ENCODE measurements around the gene CELSR3.
A peak's percentile ranks its signal among the peaks of the same experiment; 100 is the strongest.

CELSR3 gene

DNA sequence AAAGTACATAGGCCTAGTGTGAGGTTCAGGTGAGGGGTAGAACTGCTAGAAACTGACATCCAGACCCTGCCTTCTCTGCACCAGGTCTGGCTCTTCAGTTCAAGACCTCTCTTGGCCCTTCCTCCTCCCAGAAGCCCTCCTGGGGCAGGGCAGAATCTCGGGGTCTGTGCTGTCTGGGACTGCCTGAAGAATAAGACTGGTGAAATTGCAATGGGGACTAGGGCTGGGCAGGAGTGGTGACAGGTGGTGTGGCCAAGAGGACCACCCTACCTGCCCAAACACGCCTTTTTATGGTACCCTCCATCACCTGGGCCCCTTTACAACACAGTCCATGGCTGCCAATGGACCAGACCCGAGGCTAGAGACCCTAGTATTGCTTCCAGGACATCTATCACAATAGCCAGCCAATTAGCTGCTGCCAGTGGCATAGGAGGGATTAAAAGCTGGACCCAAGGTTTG, 24.6 kb upstream of the CELSR3 start:
- DNase-seq, result no peak

DNA sequence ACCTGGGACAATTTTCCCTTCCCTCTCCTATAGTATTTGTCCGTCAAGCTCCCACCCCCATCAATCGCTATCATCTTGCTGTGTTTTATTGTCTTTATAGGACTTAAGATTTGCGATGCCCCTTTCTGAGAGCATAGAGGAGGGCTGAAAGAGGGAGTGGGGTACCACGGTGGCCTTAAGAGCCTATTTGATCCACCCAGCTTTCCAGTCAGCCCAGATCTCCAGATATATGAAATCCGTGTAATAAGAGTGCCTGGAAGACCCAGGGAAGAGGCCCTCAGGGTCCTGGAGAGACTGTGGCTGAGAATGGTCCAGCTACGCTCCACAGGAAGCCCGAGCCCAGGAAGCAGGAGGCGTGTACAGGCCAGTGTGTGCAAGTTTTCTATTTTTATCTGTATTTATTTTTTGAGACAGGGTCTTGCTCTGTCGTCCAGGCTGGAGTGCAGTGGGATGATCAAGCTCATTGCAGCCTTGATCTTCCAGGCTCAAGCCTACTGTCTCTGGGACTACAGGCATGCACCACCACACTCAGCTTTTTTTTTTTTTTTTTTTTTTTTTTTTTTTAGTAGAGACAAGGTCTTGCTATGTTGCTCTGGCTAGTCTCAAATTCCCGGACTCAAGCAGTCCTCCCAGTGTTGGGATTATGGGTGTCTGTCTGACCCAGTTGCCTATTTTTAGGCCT, 24.0 kb upstream of the CELSR3 start:
- DNase-seq, result no peak

DNA sequence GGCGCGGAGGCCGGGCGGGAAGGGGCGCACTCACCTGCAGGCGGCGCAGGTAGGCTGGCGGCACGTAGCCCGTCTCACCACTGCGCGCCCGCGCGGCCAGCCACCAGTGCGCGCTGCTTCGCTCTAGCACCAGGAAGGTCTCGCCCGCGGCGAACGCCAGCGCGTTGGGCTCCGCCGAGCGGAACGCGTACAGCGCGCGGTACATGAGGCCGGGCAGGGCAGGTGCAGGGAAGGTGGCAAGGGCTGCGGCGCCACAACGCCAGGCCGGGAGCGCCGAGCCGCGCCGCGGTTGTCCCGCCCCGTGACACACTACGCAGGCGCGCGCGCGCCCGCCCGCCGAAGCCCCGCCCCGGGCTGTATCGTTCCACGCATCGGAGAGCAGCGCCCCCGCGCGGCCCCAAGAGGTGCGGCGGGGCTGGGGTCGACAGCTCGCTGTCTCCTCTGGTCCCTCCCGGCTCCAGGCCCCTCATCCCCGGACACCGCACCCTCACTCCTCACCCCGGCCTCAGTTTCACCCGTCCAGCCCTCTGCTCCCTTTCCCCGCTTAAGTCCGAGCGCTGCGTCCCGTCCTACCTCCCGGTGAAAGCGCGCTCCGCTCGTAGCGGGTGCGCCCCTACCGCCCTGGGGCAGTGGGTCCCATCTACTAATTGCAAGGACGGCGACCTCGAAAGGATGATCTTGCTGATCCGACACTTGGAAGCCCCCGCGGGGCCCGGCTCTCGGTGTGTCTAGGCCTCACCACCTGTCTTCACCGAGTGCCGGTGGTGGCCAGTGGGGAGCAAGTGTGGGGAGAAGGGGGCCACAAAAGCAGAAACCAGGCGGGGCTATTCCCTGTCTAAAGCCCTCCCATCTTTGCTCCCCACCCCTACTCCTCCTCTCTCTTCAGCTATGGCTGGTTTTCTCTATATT, 23.2 kb upstream of the CELSR3 start, which contains the start of gene NCKIPSD:
Gene NCKIPSD, minus strand, starts transcription at position 313 of the 909 bp plus-strand sequence. Its CDS starts 108 bp downstream, at position 205.
- peak; percentile 81 to 89 (median 87) for DNase-seq

GRCh38 chr3:48685293-48685602, 22.6 kb upstream of the CELSR3 start:
- DNase-seq, result no peak

DNA sequence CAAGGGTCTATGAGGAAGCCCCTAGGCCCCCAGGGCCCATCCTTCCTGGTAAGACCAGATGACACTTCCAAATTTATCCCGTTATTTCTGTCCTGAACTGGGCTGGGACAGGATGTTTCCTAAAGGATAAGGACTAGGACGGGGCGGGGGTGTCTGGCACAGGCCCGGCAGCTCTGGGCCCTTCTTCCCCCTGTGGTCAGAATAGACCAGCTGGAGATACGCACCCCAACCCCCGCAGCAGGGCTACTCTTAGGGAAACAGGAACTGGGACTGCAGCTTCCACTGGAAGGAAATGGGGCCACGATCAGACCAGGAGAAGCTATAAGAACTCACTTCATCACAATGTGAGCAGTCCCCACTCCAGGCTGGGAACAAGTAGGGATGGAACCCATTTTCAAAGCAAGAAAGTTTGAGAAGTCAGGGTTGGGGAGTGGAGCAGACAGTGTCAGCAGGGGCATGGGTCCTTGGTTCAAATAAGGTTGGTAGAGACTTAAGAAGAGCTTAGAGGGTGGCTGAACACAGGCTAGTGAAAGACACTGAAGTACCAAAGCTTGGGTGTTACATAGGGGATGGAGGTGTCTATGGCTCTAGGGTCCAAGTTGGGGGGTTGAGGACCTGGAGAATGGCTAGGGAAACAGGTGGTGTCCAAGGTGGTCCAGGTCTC, 21.9 kb upstream of the CELSR3 start:
- peak in 1 of 5 experiments; percentile 34 for DNase-seq

- DNase-seq, result no peak
These were observed 21.3 kb upstream of the CELSR3 start for GRCh38 chr3:48684054-48684349.

DNA sequence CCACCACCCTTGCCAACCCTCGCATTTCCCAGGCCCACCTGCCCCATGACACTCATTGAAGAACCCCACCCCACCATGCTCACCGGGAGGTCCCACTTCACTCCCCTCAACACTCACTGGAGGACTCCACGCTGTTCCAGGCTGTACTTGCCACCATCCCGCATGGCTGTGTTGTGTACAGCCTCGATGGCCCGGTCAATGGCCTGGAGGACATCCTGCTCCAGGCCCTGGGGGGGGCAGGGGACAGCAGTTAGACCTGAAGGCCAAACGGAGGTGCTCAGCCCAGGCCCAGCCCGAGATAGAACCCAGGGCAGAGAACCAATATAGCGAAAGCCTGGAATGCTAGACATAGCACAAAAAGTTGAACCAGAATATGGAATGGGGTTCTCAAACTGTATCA, 20.1 kb upstream of the CELSR3 start:
- no peak for DNase-seq

DNA sequence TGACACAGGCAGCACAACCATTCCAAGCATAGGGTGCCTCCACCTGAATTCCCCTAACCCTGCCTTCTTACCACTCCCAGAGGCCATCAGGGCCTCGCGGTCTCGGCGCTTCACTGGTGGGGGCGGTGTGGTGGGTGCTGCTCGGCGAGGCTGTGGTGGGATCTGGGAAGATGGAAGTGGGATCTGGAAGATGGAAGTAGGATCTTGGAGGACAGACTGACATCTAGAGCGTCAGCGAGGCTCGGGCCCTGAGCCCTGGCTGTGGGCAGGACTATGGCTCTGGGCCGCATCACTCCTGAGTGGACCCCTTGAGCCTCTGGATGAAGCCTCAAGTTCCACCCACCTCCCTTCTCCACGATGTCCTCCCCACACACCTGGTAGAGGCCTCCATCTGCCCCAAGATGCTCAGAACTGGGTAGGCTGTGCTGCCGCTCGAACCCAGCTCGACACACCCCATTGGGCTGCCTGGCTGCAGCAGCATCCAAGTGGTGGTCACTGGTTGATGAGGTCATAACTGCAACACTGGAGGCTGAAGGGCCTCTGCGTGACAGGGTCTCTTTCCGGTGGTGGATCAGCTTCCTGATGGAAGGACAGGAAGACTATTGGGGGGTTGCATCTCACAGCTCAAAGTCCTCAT, 19.4 kb upstream of the CELSR3 start:
- DNase-seq, result no peak

DNA sequence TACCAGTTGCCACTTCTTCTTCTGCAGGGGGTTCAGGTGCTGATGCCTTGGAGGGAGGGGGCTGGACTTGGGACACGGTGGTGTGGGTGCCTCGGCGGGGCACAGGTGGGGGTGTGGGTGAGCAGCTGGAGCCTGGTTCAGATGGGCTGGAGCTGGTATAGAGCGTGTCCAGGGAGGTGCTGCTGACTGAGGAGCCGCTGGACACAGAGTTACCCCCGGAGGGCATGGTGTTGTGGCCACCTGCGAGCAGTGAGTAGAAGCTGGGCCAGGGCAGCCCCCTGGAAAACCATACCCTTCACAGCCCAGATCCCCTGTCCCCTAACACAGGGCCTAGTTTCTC, 18.8 kb upstream of the CELSR3 start:
- no peak for DNase-seq

DNA sequence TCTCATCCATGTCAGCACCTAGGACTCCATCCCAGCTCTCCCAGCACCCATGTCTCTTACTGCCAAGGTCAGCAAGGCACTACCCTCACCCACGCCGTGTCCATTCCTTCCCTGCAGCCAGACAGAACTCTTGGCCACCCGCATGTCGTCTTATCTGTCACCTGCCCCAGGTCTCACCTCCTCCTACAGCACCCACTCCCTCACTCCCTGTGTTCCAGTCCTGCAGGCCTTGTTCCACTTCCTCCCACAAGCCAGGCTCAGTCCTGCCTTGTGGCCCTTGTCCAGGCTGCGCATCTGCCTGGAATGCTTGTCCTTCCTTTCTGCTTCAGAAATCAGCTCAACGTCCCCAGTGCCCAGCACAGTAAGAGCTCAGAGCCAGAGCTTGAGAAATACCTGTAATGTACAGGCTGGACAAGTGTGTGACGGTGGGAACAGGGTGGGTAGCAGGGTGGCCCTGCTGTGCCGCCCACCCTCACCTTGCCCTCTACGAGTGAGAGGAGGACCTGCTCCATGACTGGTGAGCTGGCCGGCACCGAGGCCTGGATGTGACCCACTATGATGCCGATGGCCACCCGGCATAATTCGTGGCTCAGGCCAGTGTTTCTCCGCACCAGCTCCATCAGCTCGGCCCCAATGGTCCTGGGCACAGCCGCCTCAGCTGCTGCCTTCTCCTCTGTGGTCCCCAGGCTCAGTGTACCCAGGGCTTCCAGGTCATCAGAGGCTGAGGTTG, 18.3 kb upstream of the CELSR3 start:
- no peak for DNase-seq

GRCh38 chr3:48679411-48680391, 17.0 kb upstream of the CELSR3 start:
- no peak for DNase-seq

GRCh38 chr3:48678566-48679380, 16.1 kb upstream of the CELSR3 start:
- DNase-seq, result no peak

DNA sequence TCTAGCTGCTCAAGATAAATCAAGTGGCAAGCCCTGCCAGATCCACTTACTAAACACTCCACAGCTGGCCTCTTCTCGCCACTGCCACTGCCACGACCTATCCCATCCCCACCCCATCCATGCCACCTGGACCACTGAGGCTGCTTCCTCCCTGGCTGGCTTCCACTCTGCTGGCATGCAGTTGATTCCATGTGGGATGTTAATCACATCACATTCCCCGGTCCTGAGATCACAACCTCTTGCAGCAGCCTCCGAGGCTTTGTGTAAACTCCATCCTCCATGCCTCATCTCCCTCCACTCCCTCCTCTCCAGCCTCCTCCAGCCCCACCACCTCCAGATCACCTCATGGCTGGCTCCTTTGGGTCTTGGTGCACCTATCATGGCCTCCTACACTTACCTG, 15.4 kb upstream of the CELSR3 start:
- no peak for DNase-seq

GRCh38 chr3:48674505-48674904, 11.8 kb upstream of the CELSR3 start:
- DNase-seq, result no peak

DNA sequence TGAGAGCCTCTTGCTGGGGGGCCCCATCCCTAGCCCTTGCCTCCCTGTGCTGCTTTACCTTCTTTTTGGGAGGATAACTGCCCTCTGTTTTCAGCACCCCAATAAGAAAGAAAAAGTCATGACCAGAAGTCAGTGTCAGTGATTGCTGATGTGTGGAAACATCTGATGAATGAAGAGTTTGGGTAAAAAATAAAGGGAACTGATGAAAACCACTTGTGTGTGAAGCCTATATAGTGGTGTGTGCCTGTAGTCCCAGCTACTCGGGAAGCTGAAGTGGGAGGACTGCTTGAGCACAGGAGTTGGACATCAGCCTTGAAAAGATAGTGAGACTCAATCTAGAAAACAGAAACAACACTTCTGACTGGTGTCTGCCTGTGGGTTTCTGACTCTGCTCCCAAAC, 9.8 kb upstream of the CELSR3 start:
- no peak for DNase-seq

GRCh38 chr3:48664929-48665328, 2.2 kb upstream of the CELSR3 start:
- no peak for DNase-seq

- DNase-seq, result no peak
These were observed 1.6 kb upstream of the CELSR3 start for GRCh38 chr3:48664313-48664644.

- DNase-seq, result peak; percentile 72 to 96 (median 84)
These were observed 1.0 kb upstream of the CELSR3 start for GRCh38 chr3:48663489-48664312.

GRCh38 chr3:48662145-48662752, 437 bp downstream of the CELSR3 start:
- DNase-seq, result no peak

Data from T-helper 2 cell (primary cell).